Astrocyte (in vitro differentiated cells and primary cell): ENCODE measurements around the gene GDPD5. TPM values are rescaled to one million over a fixed set of nuclear protein-coding genes. Genes with fewer than 3 reads are reported as not detected.

ENCODE experiments used
- DNase-seq: peaks from one replicate; pipeline ENCODE4 v3.0.0-alpha.2; 2010; ENCODE audit warnings: low read depth
- FAIRE-seq: peaks from 2 replicates; lab custom pipeline; 2011; peaks lifted over from hg19 to GRCh38; lab: Jason Lieb, UNC
- H2AFZ ChIP-seq: 2 replicates; pipeline ENCODE4 v1.6.0; 2012; ENCODE audit warnings: low read depth, low read length, inconsistent platforms
- H3K27ac ChIP-seq: 2 replicates; pipeline ENCODE4 v1.5.1; 2011; ENCODE audit warnings: low read depth, low read length, inconsistent platforms
- H3K27me3 ChIP-seq: 2 replicates; pipeline ENCODE4 v1.6.0; 2011; ENCODE audit warnings: low read length, inconsistent platforms; ENCODE audit not compliant: insufficient read depth
- H3K36me3 ChIP-seq: 2 replicates; pipeline ENCODE4 v1.5.1; 2011; ENCODE audit warnings: low read length, inconsistent platforms; ENCODE audit not compliant: insufficient read depth
- H3K4me1 ChIP-seq: 2 replicates; pipeline ENCODE4 v1.5.1; 2011; ENCODE audit warnings: low read length, inconsistent platforms; ENCODE audit not compliant: insufficient read depth
- H3K4me2 ChIP-seq: 2 replicates; pipeline ENCODE4 v1.6.0; 2012; ENCODE audit warnings: low read length, inconsistent platforms
- H3K4me3 ChIP-seq: 2 replicates; pipeline ENCODE4 v1.5.1; 2011; ENCODE audit warnings: low read depth, mild to moderate bottlenecking, low read length, inconsistent platforms; ENCODE audit not compliant: insufficient read depth
- H3K79me2 ChIP-seq: 2 replicates; pipeline ENCODE4 v1.6.0; 2012; ENCODE audit warnings: mild to moderate bottlenecking, low read length, inconsistent platforms; ENCODE audit not compliant: insufficient read depth
- H3K9ac ChIP-seq: 2 replicates; pipeline ENCODE4 v1.6.0; 2012; ENCODE audit warnings: mild to moderate bottlenecking, low read length, inconsistent platforms
- H3K9me3 ChIP-seq: 2 replicates; pipeline ENCODE4 v1.5.1; 2012; ENCODE audit warnings: low read depth, mild to moderate bottlenecking, low read length, inconsistent platforms; ENCODE audit not compliant: insufficient read depth
- H4K20me1 ChIP-seq: 2 replicates; pipeline ENCODE4 v1.6.0; 2012; ENCODE audit warnings: low read length, inconsistent platforms; ENCODE audit not compliant: insufficient read depth
- H3K27ac Mint-ChIP-seq: one replicate; pipeline ENCODE4 v1.8.0; 2021; ENCODE audit warnings: mild to moderate bottlenecking, mixed read lengths; ENCODE audit not compliant: unreplicated experiment
- H3K27me3 Mint-ChIP-seq: one replicate; pipeline ENCODE4 v1.8.0; 2021; ENCODE audit warnings: low read depth, mixed read lengths; ENCODE audit not compliant: unreplicated experiment
- H3K36me3 Mint-ChIP-seq: one replicate; pipeline ENCODE4 v1.8.0; 2021; ENCODE audit warnings: low read depth, mixed read lengths; ENCODE audit not compliant: unreplicated experiment
- H3K4me1 Mint-ChIP-seq: one replicate; pipeline ENCODE4 v1.8.0; 2021; ENCODE audit warnings: low read depth, mixed read lengths; ENCODE audit not compliant: unreplicated experiment
- H3K4me3 Mint-ChIP-seq: one replicate; pipeline ENCODE4 v1.8.0; 2021; ENCODE audit warnings: mild to moderate bottlenecking, moderate library complexity, mixed read lengths; ENCODE audit not compliant: unreplicated experiment
- H3K9me3 Mint-ChIP-seq: one replicate; pipeline ENCODE4 v1.8.0; 2021; ENCODE audit warnings: mild to moderate bottlenecking, mixed read lengths; ENCODE audit not compliant: unreplicated experiment
- EZH2 ChIP-seq: IDR thresholded peaks from 2 replicates; pipeline ENCODE4 v1.6.1; 2012; ENCODE audit warnings: mild to moderate bottlenecking, low read length, inconsistent platforms; ENCODE audit not compliant: insufficient read depth
- total RNA-seq: library from RNA; stranded (reverse); gene quantifications from 2 replicates; pipeline ENCODE4 v1.2.1, GENCODE V29; 2021
- TF ChIP-seq, protein P1 (sequence below): IDR thresholded peaks from 2 replicates; pipeline ENCODE4 v1.5.1; 2011; ENCODE audit warnings: low read depth, mild to moderate bottlenecking, inconsistent platforms, low read length, moderate library complexity; ENCODE audit not compliant: insufficient read depth

GDPD5 gene
- total RNA-seq, 1 donor from 2014 or later: 9.4 TPM

DNA sequence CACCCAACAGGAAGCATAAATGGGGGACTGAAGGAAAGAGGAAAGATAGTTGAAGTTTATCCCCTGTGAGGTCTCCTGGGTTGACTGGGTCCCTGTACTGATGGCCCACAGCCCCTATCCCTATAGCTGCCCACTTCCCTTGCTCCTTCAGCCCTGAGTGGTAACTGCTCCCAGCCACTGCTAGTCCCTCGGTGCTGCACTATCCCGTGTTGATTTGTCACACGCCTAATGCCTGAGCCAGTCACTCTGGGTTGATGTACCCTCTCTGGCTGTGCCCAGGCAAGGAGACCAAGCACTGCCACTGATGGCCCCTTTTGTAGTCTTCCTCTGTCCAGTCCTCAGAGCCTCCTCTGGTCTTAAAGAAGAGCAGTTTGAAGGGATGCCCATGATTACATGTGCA is 9.6 kb downstream of the GDPD5 start:
- Histone ChIP-seq H3K36me3 (no peaks in the 10 kb centered on the region), H3K9me3 (no peaks in the 10 kb centered on the region), H3K27ac (no peak overlapping the region), H3K4me1 (peaks cover 6% of the 10 kb centered on the region), H4K20me1 (peaks cover 15% of the 10 kb centered on the region), H3K4me3 (no peak overlapping the region), H3K27me3 (peaks cover under 1% of the 10 kb centered on the region), H2AFZ (no peak overlapping the region), H3K4me2 (no peak overlapping the region), H3K9ac (no peak overlapping the region), H3K79me2 (no peaks in the 10 kb centered on the region)
- FAIRE-seq (no peak), DNase-seq (no peak)
- Mint-ChIP-seq H3K27ac (no peak overlapping the region), H3K4me1 (no peaks in the 10 kb centered on the region), H3K9me3 (no peaks in the 10 kb centered on the region), H3K27me3 (peaks cover 40% of the 10 kb centered on the region), H3K36me3 (no peaks in the 10 kb centered on the region), H3K4me3 (no peak overlapping the region)
- TF ChIP-seq, protein P1, sequence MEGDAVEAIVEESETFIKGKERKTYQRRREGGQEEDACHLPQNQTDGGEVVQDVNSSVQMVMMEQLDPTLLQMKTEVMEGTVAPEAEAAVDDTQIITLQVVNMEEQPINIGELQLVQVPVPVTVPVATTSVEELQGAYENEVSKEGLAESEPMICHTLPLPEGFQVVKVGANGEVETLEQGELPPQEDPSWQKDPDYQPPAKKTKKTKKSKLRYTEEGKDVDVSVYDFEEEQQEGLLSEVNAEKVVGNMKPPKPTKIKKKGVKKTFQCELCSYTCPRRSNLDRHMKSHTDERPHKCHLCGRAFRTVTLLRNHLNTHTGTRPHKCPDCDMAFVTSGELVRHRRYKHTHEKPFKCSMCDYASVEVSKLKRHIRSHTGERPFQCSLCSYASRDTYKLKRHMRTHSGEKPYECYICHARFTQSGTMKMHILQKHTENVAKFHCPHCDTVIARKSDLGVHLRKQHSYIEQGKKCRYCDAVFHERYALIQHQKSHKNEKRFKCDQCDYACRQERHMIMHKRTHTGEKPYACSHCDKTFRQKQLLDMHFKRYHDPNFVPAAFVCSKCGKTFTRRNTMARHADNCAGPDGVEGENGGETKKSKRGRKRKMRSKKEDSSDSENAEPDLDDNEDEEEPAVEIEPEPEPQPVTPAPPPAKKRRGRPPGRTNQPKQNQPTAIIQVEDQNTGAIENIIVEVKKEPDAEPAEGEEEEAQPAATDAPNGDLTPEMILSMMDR: no peak
- no peak for TF ChIP-seq EZH2

DNA sequence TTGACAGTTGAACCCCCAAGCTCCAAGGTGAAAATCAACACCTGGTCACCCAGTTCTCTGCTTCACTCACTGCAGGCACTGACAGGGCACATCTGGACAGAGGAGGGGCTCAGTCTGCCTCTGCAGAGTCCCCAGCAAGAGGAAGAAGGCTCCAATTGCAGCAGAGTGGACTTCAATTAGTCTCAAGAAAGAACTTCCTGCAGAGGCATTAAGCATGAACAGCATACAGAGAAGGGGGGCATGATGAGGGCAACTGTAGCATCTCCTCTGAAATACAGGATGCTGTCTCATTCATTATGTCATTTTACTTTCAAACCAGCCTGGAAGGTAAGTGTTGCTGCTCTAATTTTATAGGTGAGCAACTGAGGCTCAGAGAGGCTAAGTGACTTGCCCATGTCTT is 11.1 kb downstream of the GDPD5 start:
- H3K9me3 ChIP-seq: no peaks in the 10 kb centered on the region
- TF ChIP-seq, protein P1: no peak
- TF ChIP-seq EZH2: no peak
- Mint-ChIP-seq H3K4me1 (no peaks in the 10 kb centered on the region), H3K4me3 (no peak overlapping the region), H3K9me3 (no peaks in the 10 kb centered on the region), H3K27ac (no peak overlapping the region), H3K36me3 (no peaks in the 10 kb centered on the region), H3K27me3 (peaks cover 38% of the 10 kb centered on the region)
- H3K4me2 ChIP-seq: no peak overlapping the region
- H3K79me2 ChIP-seq: no peaks in the 10 kb centered on the region
- H3K27ac ChIP-seq: no peak overlapping the region
- H3K4me1 ChIP-seq: peaks cover 6% of the 10 kb centered on the region
- H3K36me3 ChIP-seq: no peaks in the 10 kb centered on the region
- peaks cover 11% of the 10 kb centered on the region for H4K20me1 ChIP-seq
- H3K9ac ChIP-seq: no peak overlapping the region
- no peak overlapping the region for H2AFZ ChIP-seq
- FAIRE-seq: no peak
- no peak overlapping the region for H3K4me3 ChIP-seq
- DNase-seq: no peak
- H3K27me3 ChIP-seq: peaks cover 2% of the 10 kb centered on the region

DNA sequence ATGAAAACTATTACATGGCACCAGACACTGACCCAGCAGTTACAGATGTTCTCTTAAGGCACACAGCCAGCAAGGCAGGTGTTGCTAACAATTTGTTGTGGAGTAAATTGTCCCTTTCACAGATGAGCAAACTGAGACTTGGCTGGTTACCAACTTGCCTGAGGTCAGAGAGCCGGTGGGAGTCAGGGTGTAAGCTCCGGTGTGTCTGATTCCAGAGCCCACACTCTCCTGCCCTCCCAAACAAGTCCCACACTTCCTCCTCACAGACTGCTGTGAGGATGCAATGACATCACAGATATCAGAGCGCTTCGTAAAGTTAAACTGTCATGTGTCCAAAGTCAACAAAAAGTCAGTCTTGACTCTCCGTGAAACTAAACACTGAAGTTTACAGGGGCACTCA is 12.5 kb downstream of the GDPD5 start:
- H3K27ac Mint-ChIP-seq: no peak overlapping the region
- no peak overlapping the region for H3K4me3 ChIP-seq
- no peaks in the 10 kb centered on the region for H3K79me2 ChIP-seq
- FAIRE-seq: no peak
- no peak overlapping the region for H3K27ac ChIP-seq
- H3K27me3 Mint-ChIP-seq: peaks cover 31% of the 10 kb centered on the region
- no peak overlapping the region for H2AFZ ChIP-seq
- TF ChIP-seq, protein P1: no peak
- no peak for TF ChIP-seq EZH2
- peak; percentile 54 for DNase-seq
- H3K4me1 ChIP-seq: peaks cover 6% of the 10 kb centered on the region
- no peaks in the 10 kb centered on the region for H3K9me3 ChIP-seq
- no peak overlapping the region for H3K4me3 Mint-ChIP-seq
- no peak overlapping the region for H3K4me2 ChIP-seq
- no peaks in the 10 kb centered on the region for H3K36me3 ChIP-seq
- no peaks in the 10 kb centered on the region for H3K9me3 Mint-ChIP-seq
- peaks cover 2% of the 10 kb centered on the region for H3K27me3 ChIP-seq
- H3K36me3 Mint-ChIP-seq: no peaks in the 10 kb centered on the region
- H3K9ac ChIP-seq: no peak overlapping the region
- no peaks in the 10 kb centered on the region for H3K4me1 Mint-ChIP-seq
- peaks cover 11% of the 10 kb centered on the region for H4K20me1 ChIP-seq
